Measurements from ENCODE around the gene KCTD21. TPM values are rescaled to one million over a fixed set of nuclear protein-coding genes. Genes with fewer than 3 reads are reported as not detected.
A peak's percentile ranks its signal among the peaks of the same experiment; 100 is the strongest.
"Not testable (repeated sequence)": the region's sequence is repeated elsewhere in the genome, so short reads cannot be mapped to it uniquely, and the experiment has no call there.

Gene KCTD21
- total RNA-seq, 1 donor from 2014 or later = 13.7 TPM

- intact Hi-C loops (cut with DNase I) = no loop called here
- DNase-seq (ENCODE audit: low spot score) = peak; percentile 60
- ATAC-seq = no peak
Observed at GRCh38 chr11:78189851-78190250, 1.4 kb upstream of the KCTD21 start.

GRCh38 chr11:78189174-78189724 is 823 bp upstream of the KCTD21 start:
- DNase-seq (ENCODE audit: low spot score) (peak; percentile 57), ATAC-seq (no peak)
- intact Hi-C loops (cut with DNase I) = no loop called here

GRCh38 chr11:78187366-78188285 is 800 bp downstream of the KCTD21 start:
- peak; percentile 49 for DNase-seq (ENCODE audit: low spot score)
- ATAC-seq = no peak
- intact Hi-C loops (cut with DNase I) = no loop called here

- no peak for DNase-seq (ENCODE audit: low spot score)
- no peak for ATAC-seq
- intact Hi-C loops (cut with DNase I) = no loop called here
Observed at GRCh38 chr11:78181185-78181584, 7.2 kb downstream of the KCTD21 start.

GRCh38 chr11:78180751-78181150 is 7.7 kb downstream of the KCTD21 start:
- DNase-seq (ENCODE audit: low spot score) (no peak), ATAC-seq (no peak)
- intact Hi-C loops (cut with DNase I) = no loop called here

GRCh38 chr11:78179459-78180071 is 8.9 kb downstream of the KCTD21 start:
- no peak for DNase-seq (ENCODE audit: low spot score)
- intact Hi-C loops (cut with DNase I) = no loop called here
- peak; percentile 13 for ATAC-seq

GRCh38 chr11:78177216-78177615 is 11.2 kb downstream of the KCTD21 start:
- no peak for DNase-seq (ENCODE audit: low spot score)
- intact Hi-C loops (cut with DNase I) = no loop called here
- ATAC-seq = no peak

- ATAC-seq = no peak
- no peak for DNase-seq (ENCODE audit: low spot score)
- intact Hi-C loops (cut with DNase I) = no loop called here
Observed at GRCh38 chr11:78176605-78177141, 11.8 kb downstream of the KCTD21 start.

GRCh38 chr11:78175862-78176261 is 12.6 kb downstream of the KCTD21 start:
- intact Hi-C loops (cut with DNase I) = not testable (repeated sequence)

GRCh38 chr11:78171951-78172350 is 16.5 kb downstream of the KCTD21 start:
- intact Hi-C loops (cut with DNase I) = no loop called here
- no peak for DNase-seq (ENCODE audit: low spot score)

More at GRCh38 chr11:78175862-78176261, 12.6 kb downstream of the KCTD21 start:
- not testable (repeated sequence) for ATAC-seq; DNase-seq (ENCODE audit: low spot score)

GRCh38 chr11:78170874-78171549 is 17.4 kb downstream of the KCTD21 start:
- peak; percentile 46 for DNase-seq (ENCODE audit: low spot score)
- no peak for ATAC-seq
- intact Hi-C loops (cut with DNase I) = no loop called here

More at GRCh38 chr11:78171951-78172350, 16.5 kb downstream of the KCTD21 start:
- ATAC-seq = no peak

- DNase-seq (ENCODE audit: low spot score) (peak; percentile 38), ATAC-seq (no peak)
- intact Hi-C loops (cut with DNase I) = no loop called here
Observed at GRCh38 chr11:78170413-78170812, 18.0 kb downstream of the KCTD21 start.

- DNase-seq (ENCODE audit: low spot score) = peak; percentile 92
- intact Hi-C loops (cut with DNase I) = no loop called here
- ATAC-seq = peak; percentile 96
Observed at GRCh38 chr11:78168539-78169477, 19.6 kb downstream of the KCTD21 start.

- DNase-seq (ENCODE audit: low spot score) = no peak
- no peak for ATAC-seq
Observed at GRCh38 chr11:78166855-78167469, 21.5 kb downstream of the KCTD21 start.

GRCh38 chr11:78164471-78164870 is 24.0 kb downstream of the KCTD21 start:
- ATAC-seq = no peak
- intact Hi-C loops (cut with DNase I) = no loop called here

More at GRCh38 chr11:78166855-78167469, 21.5 kb downstream of the KCTD21 start:
- intact Hi-C loops (cut with DNase I) = no loop called here

GRCh38 chr11:78163828-78164227 is 24.6 kb downstream of the KCTD21 start:
- DNase-seq (ENCODE audit: low spot score) (no peak), ATAC-seq (no peak)
- intact Hi-C loops (cut with DNase I) = no loop called here

More at GRCh38 chr11:78164471-78164870, 24.0 kb downstream of the KCTD21 start:
- DNase-seq (ENCODE audit: low spot score) = no peak

- peak; percentile 70 for ATAC-seq
- DNase-seq (ENCODE audit: low spot score) = peak; percentile 82
- intact Hi-C loops (cut with DNase I) = no loop called here
Observed at GRCh38 chr11:78161962-78162371, 26.5 kb downstream of the KCTD21 start.

Data from sciatic nerve (tissue), 2 donors.